K562 (cell line): ENCODE results near the gene CCDC85B.

Experiments used
- CCAR2 ChIP-seq: fragments of 200-400 bp; formaldehyde crosslinking; IDR thresholded peaks from 2 replicates; pipeline ENCODE4 v1.6.1; 2017; ENCODE audit warnings: mild to moderate bottlenecking, low read depth, low read length
- CTCF ChIP-seq, 3 experiments: IDR thresholded peaks in 2 of 3; conservative IDR thresholded peaks in 1 of 3; 2 replicates each; pipeline ENCODE4 v1.5.1; 2011 to 2012; ENCODE audit warnings: low read length in 3 of 3, mild to moderate bottlenecking in 3 of 3, control low read depth in 2 of 3, improper control_type of control experiment in 1 of 3, inconsistent platforms in 1 of 3, low read depth in 1 of 3, mixed read lengths in 1 of 3, moderate library complexity in 1 of 3; ENCODE audit not compliant: insufficient read depth in 2 of 3
- HNRNPH1 ChIP-seq: fragments of 200-400 bp; formaldehyde crosslinking; optimal IDR thresholded peaks from 2 replicates; pipeline ENCODE3; 2017; ENCODE audit warnings: low read depth, mild to moderate bottlenecking, low read length, moderate library complexity
- KHSRP ChIP-seq: fragments of 450-650 bp; IDR thresholded peaks from 2 replicates; pipeline ENCODE4 v1.6.1; 2017
- MTA2 ChIP-seq: fragments of 450-650 bp; IDR thresholded peaks from 2 replicates; pipeline ENCODE4 v1.6.1; 2016; ENCODE audit warnings: low read depth
- PHF8 ChIP-seq: fragments of 200-600 bp; sonication (generic); IDR thresholded peaks from 2 replicates; pipeline ENCODE4 v1.6.1; 2012; ENCODE audit warnings: mixed run types, mild to moderate bottlenecking, inconsistent platforms, low read length, moderate library complexity, borderline replicate concordance
- POLR2A ChIP-seq: fragments of 450-650 bp; conservative IDR thresholded peaks from 2 replicates; pipeline ENCODE4 v1.6.1; 2016
- SMARCB1 ChIP-seq: IDR thresholded peaks from 2 replicates; pipeline ENCODE4 v1.6.1; 2011; ENCODE audit warnings: improper control_type of control experiment, low read depth; ENCODE audit not compliant: insufficient read length
- TEAD4 ChIP-seq, 2 experiments: sonication (generic) in 1 of 2; formaldehyde crosslinking in 1 of 2; IDR thresholded peaks; 2 replicates each; pipeline versions ENCODE4 v1.6.1 to v1.8.0; 2012 to 2022; ENCODE audit warnings: borderline replicate concordance in 1 of 2, inconsistent platforms in 1 of 2, low read length in 1 of 2, mild to moderate bottlenecking in 1 of 2, missing genetic modification reagents in 1 of 2
- ZBTB1 ChIP-seq: sonication (generic); formaldehyde crosslinking; IDR thresholded peaks from 2 replicates; pipeline ENCODE4 v1.8.1; 2023; ENCODE audit warnings: missing genetic modification reagents, low read depth, mild to moderate bottlenecking, borderline replicate concordance
- ZKSCAN1 ChIP-seq: fragments of 150-350 bp; IDR thresholded peaks from 2 replicates; pipeline ENCODE4 v1.6.1; 2016; ENCODE audit warnings: low read depth, low read length
- TF ChIP-seq, protein P1 (sequence below): sonication (generic); formaldehyde crosslinking; IDR thresholded peaks from 2 replicates; pipeline ENCODE4 v1.8.0; 2022; ENCODE audit warnings: mild to moderate bottlenecking, missing genetic modification reagents

DNA sequence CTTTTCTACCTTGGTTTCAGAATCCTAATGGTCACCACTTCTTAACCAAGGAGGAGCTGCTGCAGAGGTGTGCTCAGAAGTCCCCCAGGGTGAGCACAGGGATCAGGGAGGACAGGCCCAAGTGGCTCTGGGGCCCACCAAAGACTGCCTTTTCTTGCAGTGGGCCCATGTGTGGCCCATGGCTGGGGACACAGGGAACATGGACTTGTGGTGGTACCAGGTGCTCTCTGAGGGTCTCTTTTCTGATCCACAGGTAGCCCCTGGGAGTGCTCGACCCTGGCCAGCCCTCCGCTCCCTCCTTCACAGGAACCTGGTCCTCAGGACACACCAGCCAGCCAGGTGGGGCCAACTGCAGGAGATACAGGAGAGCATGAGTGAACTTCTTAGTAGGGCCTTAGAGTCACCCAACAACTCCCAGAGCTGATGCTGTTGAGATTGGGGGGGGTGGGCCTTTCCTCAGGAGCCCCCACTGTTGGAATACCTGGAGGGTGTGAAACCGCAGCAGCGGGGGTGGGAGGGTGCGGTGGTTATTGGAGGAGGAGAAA is 28.2 kb upstream of the CCDC85B start:
- TF ChIP-seq SMARCB1 (no peak), KHSRP (no peak), TEAD4 (IDR thresholded peaks at IDR 0.05; ENCODE audit: low read length) (no peak), TEAD4 (CRISPR knock-in tag; IDR thresholded peaks at IDR 0.05; ENCODE audit: borderline replicate concordance) (no peak), CCAR2 (no peak), ZKSCAN1 (no peak), CTCF (IDR thresholded peaks at IDR 0.05 in 2 of 3, conservative IDR thresholded peaks at IDR 0.05 in 1 of 3; ENCODE audit: insufficient read depth in 2 of 3, low read depth in 1 of 3, low read length in 3 of 3) (no peak), ZBTB1 (CRISPR knock-in tag) (no peak), HNRNPH1 (no peak), MTA2 (no peak), POLR2A (no peak), PHF8 (no peak)
- TF ChIP-seq, protein P1, sequence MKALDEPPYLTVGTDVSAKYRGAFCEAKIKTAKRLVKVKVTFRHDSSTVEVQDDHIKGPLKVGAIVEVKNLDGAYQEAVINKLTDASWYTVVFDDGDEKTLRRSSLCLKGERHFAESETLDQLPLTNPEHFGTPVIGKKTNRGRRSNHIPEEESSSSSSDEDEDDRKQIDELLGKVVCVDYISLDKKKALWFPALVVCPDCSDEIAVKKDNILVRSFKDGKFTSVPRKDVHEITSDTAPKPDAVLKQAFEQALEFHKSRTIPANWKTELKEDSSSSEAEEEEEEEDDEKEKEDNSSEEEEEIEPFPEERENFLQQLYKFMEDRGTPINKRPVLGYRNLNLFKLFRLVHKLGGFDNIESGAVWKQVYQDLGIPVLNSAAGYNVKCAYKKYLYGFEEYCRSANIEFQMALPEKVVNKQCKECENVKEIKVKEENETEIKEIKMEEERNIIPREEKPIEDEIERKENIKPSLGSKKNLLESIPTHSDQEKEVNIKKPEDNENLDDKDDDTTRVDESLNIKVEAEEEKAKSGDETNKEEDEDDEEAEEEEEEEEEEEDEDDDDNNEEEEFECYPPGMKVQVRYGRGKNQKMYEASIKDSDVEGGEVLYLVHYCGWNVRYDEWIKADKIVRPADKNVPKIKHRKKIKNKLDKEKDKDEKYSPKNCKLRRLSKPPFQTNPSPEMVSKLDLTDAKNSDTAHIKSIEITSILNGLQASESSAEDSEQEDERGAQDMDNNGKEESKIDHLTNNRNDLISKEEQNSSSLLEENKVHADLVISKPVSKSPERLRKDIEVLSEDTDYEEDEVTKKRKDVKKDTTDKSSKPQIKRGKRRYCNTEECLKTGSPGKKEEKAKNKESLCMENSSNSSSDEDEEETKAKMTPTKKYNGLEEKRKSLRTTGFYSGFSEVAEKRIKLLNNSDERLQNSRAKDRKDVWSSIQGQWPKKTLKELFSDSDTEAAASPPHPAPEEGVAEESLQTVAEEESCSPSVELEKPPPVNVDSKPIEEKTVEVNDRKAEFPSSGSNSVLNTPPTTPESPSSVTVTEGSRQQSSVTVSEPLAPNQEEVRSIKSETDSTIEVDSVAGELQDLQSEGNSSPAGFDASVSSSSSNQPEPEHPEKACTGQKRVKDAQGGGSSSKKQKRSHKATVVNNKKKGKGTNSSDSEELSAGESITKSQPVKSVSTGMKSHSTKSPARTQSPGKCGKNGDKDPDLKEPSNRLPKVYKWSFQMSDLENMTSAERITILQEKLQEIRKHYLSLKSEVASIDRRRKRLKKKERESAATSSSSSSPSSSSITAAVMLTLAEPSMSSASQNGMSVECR = no peak
